ENCODE measurements around the gene GLIS1.

GLIS1 gene

GRCh38 chr1:53500204-53501064 is 238.5 kb downstream of the GLIS1 start:
- DNase-seq: no peak

GRCh38 chr1:53499257-53500203 is 239.4 kb downstream of the GLIS1 start:
- DNase-seq: no peak

GRCh38 chr1:53498555-53499131 is 240.3 kb downstream of the GLIS1 start:
- DNase-seq: no peak

- no peak for DNase-seq
These were observed 243.2 kb downstream of the GLIS1 start for GRCh38 chr1:53495633-53496345.

GRCh38 chr1:53490351-53490750 is 248.6 kb downstream of the GLIS1 start:
- no peak for DNase-seq

- DNase-seq: no peak
These were observed 252.5 kb downstream of the GLIS1 start for GRCh38 chr1:53486395-53487026.

GRCh38 chr1:53485478-53486394 is 253.2 kb downstream of the GLIS1 start:
- DNase-seq: peak; percentile 94

GRCh38 chr1:53484705-53485477 is 254.1 kb downstream of the GLIS1 start:
- DNase-seq: no peak

- no peak for DNase-seq
These were observed 255.3 kb downstream of the GLIS1 start for GRCh38 chr1:53483656-53484055.

GRCh38 chr1:53483170-53483569 is 255.8 kb downstream of the GLIS1 start:
- no peak for DNase-seq

GRCh38 chr1:53482441-53483153 is 256.4 kb downstream of the GLIS1 start:
- DNase-seq: peak; percentile 33

- DNase-seq: no peak
These were observed 257.5 kb downstream of the GLIS1 start for GRCh38 chr1:53481456-53481855.

- peak; percentile 27 for DNase-seq
These were observed 258.3 kb downstream of the GLIS1 start for GRCh38 chr1:53480678-53481077.

- no peak for DNase-seq
These were observed 260.5 kb downstream of the GLIS1 start for GRCh38 chr1:53478502-53478818.

GRCh38 chr1:53477651-53478501 is 261.1 kb downstream of the GLIS1 start:
- no peak for DNase-seq

- DNase-seq: no peak
These were observed 262.4 kb downstream of the GLIS1 start for GRCh38 chr1:53476579-53476978.

- DNase-seq: no peak
These were observed 263.3 kb downstream of the GLIS1 start for GRCh38 chr1:53475664-53476063.

- DNase-seq: peak; percentile 29
These were observed 265.5 kb downstream of the GLIS1 start for GRCh38 chr1:53473463-53473862.

- DNase-seq: no peak
These were observed 268.0 kb downstream of the GLIS1 start for GRCh38 chr1:53471000-53471399.
